ENCODE measurements around the gene RHBG. TPM values are rescaled to one million over a fixed set of nuclear protein-coding genes. Genes with fewer than 3 reads are reported as not detected.

The RHBG gene
- total and polyA plus RNA-seq, 2 of the 4 experiments (the other 2 are of a cell fraction) = not detected

DNA sequence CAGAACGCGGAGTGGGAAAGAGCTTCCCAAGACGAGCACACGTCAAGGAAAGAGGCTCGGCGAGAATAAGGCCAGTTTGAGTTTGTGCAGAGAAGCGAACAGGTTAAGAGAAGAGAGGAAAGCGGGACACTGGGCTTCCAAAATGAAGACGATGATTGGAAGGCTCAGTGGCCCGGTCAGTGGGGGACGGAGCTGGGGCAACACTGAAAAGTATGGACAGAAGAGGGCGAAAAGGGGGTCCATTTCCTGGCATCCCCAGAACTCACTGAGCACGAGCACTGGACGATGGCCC, 31.2 kb upstream of the RHBG start:
- peak; percentile 25 for ATAC-seq (ENCODE audit: low read depth)
- POLR2A ChIA-PET (ENCODE audit: unreplicated experiment) = interaction anchor here (0.6 to 0.7 kb wide), 2 partner anchors 9 to 16 kb away, joined by 4 to 8 read pairs; no protein-coding TSS in a partner anchor
- Histone ChIP-seq H4K20me1 (ENCODE audit: insufficient read depth, low read length) (peaks cover 13% of the 10 kb centered on the region), H3K4me2 (ENCODE audit: low read depth, low read length) (peak overlapping the region; percentile 94), H3K4ac (ENCODE audit: low read depth, low read length) (peak overlapping the region; percentile 96), H3K23ac (ENCODE audit: low read depth, low read length) (peak overlapping the region; percentile 96), H2BK15ac (ENCODE audit: low read depth, low read length) (no peak overlapping the region), H4K91ac (ENCODE audit: insufficient read depth, low read depth, low read length) (peak overlapping the region; percentile 83), H3K18ac (ENCODE audit: low read depth, low read length) (no peak overlapping the region), H2BK5ac (ENCODE audit: low read depth, low read length, poor library complexity, severe bottlenecking) (peak overlapping the region; percentile 53), H3K56ac (ENCODE audit: extremely low read depth, insufficient read depth, low read length) (peak overlapping the region; percentile 73), H3K4me3 (ENCODE audit: insufficient read depth, low read depth, low read length) (peak overlapping the region; percentile 59), H3K27ac (ENCODE audit: insufficient read depth, low read length) (peak overlapping the region; percentile 72), H4K5ac (ENCODE audit: low read depth, low read length) (0 out of 2 replicates have a peak overlapping the region, but pooled peaks have one; percentile 7), H3K9ac (ENCODE audit: low read depth, low read length) (peak overlapping the region; percentile 80), H2AFZ (replicated peaks; ENCODE audit: low read length, poor library complexity) (peak overlapping the region; percentile 96), H2BK120ac (ENCODE audit: low read depth, low read length) (peak overlapping the region; percentile 22; the same call in 1 of the 2 replicates), H4K8ac (ENCODE audit: low read depth in 2 of 2, low read length in 2 of 2) (peak overlapping the region; percentile 44 to 91), H3K9me1 (ENCODE audit: insufficient read depth, low read length) (no peaks in the 10 kb centered on the region; the same call in 1 of the 2 replicates), H3K79me1 (ENCODE audit: low read depth in 1 of 2, low read length in 2 of 2) (peaks cover 9 to 43% of the 10 kb centered on the region in 2 experiments; a peak in 3 of 4 replicates), H3K36me3 (ENCODE audit: control insufficient read depth, insufficient read depth, low read length) (peaks cover 16% of the 10 kb centered on the region), H2AK9ac (replicated peaks; ENCODE audit: low read depth, low read length, poor library complexity) (peak overlapping the region; percentile 98), H2BK20ac (ENCODE audit: low read depth, low read length) (no peak overlapping the region), H2AK5ac (ENCODE audit: low read depth, low read length) (peak overlapping the region; percentile 78; the same call in 1 of the 2 replicates), H3K4me1 (ENCODE audit: control insufficient read depth, insufficient read depth, low read length) (no peaks in the 10 kb centered on the region; the same call in 1 of the 2 replicates), H3K9me3 (ENCODE audit: control insufficient read depth, insufficient read depth, low read length) (no peaks in the 10 kb centered on the region), H3K27me3 (ENCODE audit: control insufficient read depth, insufficient read depth, low read length) (no peaks in the 10 kb centered on the region), H3K14ac (replicated peaks; ENCODE audit: low read depth, low read length) (peak overlapping the region; percentile 96)
- in situ Hi-C loops (cut with MboI; ENCODE audit: low sequenced_read_pairs) (no loop called here), intact Hi-C loops (cut with micrococcal nuclease) (no loop called here), dilution Hi-C loops (cut with HindIII; ENCODE audit: low sequenced_read_pairs, unreplicated experiment) (no loop called here)
- WGBS, 2 experiments (ENCODE audit: extremely low coverage in 2 of 2, insufficient read length in 1 of 2) = 0% methylated on average over 13 of the region's 14 CpGs; no CpG with 5 or more reads in 1 of the 2 experiments
- DNase-seq = no peak
- CTCF ChIA-PET = no interaction called here
- BruUV-seq (replicated peaks) = TSS peak; percentile 70
- TF ChIP-seq FOS (IDR thresholded peaks at IDR 0.05; ENCODE audit: low read depth, low read length) (no peak), MAFK (IDR thresholded peaks at IDR 0.05; ENCODE audit: low read depth, low read length) (no peak), RFX5 (IDR thresholded peaks at IDR 0.05; ENCODE audit: low read depth, low read length) (no peak), CTCF (conservative IDR thresholded peaks at IDR 0.05; ENCODE audit: low read depth, low read length) (peak; percentile 15; the same call in 1 of the 2 replicates), MAZ (IDR thresholded peaks at IDR 0.05; ENCODE audit: borderline replicate concordance, low read depth, low read length) (peak; percentile 15; the same call in 1 of the 2 replicates), BHLHE40 (IDR thresholded peaks at IDR 0.05; ENCODE audit: low read depth, low read length) (no peak), CEBPB (IDR thresholded peaks at IDR 0.05; ENCODE audit: low read depth, low read length) (no peak), NFE2L2 (IDR thresholded peaks at IDR 0.05; ENCODE audit: low read depth, low read length) (no peak)

Measured in IMR-90 (cell line).